Naive B cell (primary cell): Measurements from ENCODE around the gene MATN1. TPM values are rescaled to one million over a fixed set of nuclear protein-coding genes. Genes with fewer than 3 reads are reported as not detected.

ENCODE experiments used
- ATAC-seq, 2 donors: fragments of 150-1000 bp; cut with Tn5 transposase; 2 replicates each; pipeline ENCODE4 v1.10.0; 2021; ENCODE audit warnings: low read depth in 2 of 2, mild to moderate bottlenecking in 2 of 2, moderate library complexity in 2 of 2
- DNase-seq: peaks from one replicate; pipeline ENCODE4 v3.0.0; 2022
- H3K27ac Mint-ChIP-seq, 6 donors: one replicate each; pipeline ENCODE4 v1.8.0; 2020 to 2022; ENCODE audit warnings: mild to moderate bottlenecking in 6 of 6, mixed read lengths in 6 of 6, moderate library complexity in 5 of 6, inconsistent platforms in 2 of 6
- H3K27me3 Mint-ChIP-seq, 3 donors: one replicate each; pipeline ENCODE4 v1.8.0; 2021 to 2022; ENCODE audit warnings: mixed read lengths in 3 of 3, mild to moderate bottlenecking in 1 of 3
- H3K36me3 Mint-ChIP-seq, 2 donors: one replicate each; pipeline ENCODE4 v1.8.0; 2020 to 2022; ENCODE audit warnings: mixed read lengths in 2 of 2, inconsistent platforms in 1 of 2, mild to moderate bottlenecking in 1 of 2
- H3K4me1 Mint-ChIP-seq, 3 donors: one replicate each; pipeline ENCODE4 v1.8.0; 2020 to 2022; ENCODE audit warnings: mixed read lengths in 3 of 3, inconsistent platforms in 1 of 3, mild to moderate bottlenecking in 1 of 3, moderate library complexity in 1 of 3
- H3K4me3 Mint-ChIP-seq, 8 donors: one replicate each; pipeline ENCODE4 v1.8.0; 2020 to 2022; ENCODE audit warnings: mild to moderate bottlenecking in 8 of 8, mixed read lengths in 8 of 8, moderate library complexity in 8 of 8, inconsistent platforms in 2 of 8
- H3K9me3 Mint-ChIP-seq, 7 donors: one replicate each; pipeline ENCODE4 v1.8.0; 2020 to 2022; ENCODE audit warnings: mixed read lengths in 7 of 7, mild to moderate bottlenecking in 5 of 7, inconsistent platforms in 2 of 7, moderate library complexity in 1 of 7
- polyA plus RNA-seq, 6 donors: library from polyadenylated mRNA; unstranded; fragments of 300-500 nt; fragmentation: Illumina TruSeq; gene quantifications; one replicate each; pipeline ENCODE4 v1.2.3, GENCODE V29; 2021; ENCODE audit warnings: low read depth in 6 of 6

MATN1 gene
- polyA plus RNA-seq, 6 donors from 2014 or later, result 0.21 to 3.1 (median 0.39) TPM

GRCh38 chr1:30762152-30762929 is 39.0 kb upstream of the MATN1 start:
- peaks cover 0 to 4% of the 10 kb centered on the region in 2 donors for H3K36me3 Mint-ChIP-seq
- H3K27me3 Mint-ChIP-seq, result no peaks in the 10 kb centered on the region
- ATAC-seq (peak; percentile 71 to 73), DNase-seq (peak; percentile 70)
- H3K9me3 Mint-ChIP-seq, result no peaks in the 10 kb centered on the region
- peak overlapping the region; percentile 72 to 91 (median 86) for H3K4me3 Mint-ChIP-seq
- H3K27ac Mint-ChIP-seq, result peak overlapping the region; percentile 88 to 98 (median 96)
- H3K4me1 Mint-ChIP-seq, result peaks cover 60 to 86% (median 84%) of the 10 kb centered on the region in 3 donors

GRCh38 chr1:30761381-30762151 is 38.2 kb upstream of the MATN1 start:
- ATAC-seq (peak in 1 of 2 donors; percentile 7), DNase-seq (no peak)
- H3K27me3 Mint-ChIP-seq, result no peaks in the 10 kb centered on the region
- peak overlapping the region; percentile 69 to 100 (median 88) for H3K4me3 Mint-ChIP-seq
- H3K27ac Mint-ChIP-seq, result peak overlapping the region; percentile 94 to 98 (median 97)
- peaks cover 61 to 92% (median 87%) of the 10 kb centered on the region in 3 donors for H3K4me1 Mint-ChIP-seq
- no peaks in the 10 kb centered on the region for H3K9me3 Mint-ChIP-seq
- H3K36me3 Mint-ChIP-seq, result peaks cover 3 to 12% of the 10 kb centered on the region in 2 donors

DNA sequence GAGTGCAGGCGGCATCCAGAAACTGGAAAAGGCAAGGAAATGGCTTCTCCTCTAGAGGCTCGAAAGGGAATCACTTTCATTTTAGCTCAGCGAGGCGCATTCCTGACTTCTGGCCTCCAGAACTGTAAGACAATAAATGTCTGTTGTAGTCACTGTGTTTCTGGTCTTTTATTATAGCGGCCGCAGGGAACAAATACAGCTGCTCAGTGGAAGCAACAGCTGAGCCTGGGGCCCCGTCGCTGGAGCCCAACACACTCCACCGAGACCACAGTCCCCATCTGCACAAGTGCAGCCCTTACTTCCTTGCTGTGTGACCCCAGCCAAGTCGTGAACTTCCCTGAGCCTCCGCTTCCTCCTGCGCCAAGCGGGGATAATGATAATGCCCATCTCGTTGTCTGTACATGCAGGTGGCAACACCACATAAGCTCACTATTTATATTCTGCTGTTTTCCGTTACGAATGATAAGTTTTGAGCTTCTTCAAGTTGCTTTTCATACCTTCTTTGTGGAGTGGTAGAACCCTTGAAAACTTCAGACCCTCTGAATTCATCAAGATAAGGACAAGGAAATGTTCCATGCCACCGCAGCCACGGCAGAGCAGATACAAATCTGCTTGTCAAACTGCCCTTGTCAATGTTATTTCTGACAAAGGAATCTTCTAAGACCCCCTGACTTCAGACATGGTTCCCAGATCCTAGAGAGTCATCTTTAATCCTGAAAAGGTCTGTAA is 37.4 kb upstream of the MATN1 start:
- no peak for DNase-seq
- Mint-ChIP-seq H3K27ac (peak overlapping the region; percentile 94 to 98 (median 97)), H3K27me3 (no peaks in the 10 kb centered on the region), H3K4me1 (peaks cover 58 to 93% (median 83%) of the 10 kb centered on the region in 3 donors), H3K4me3 (peak overlapping the region; percentile 76 to 100 (median 89)), H3K9me3 (no peaks in the 10 kb centered on the region), H3K36me3 (peaks cover 7 to 18% of the 10 kb centered on the region in 2 donors)
- peak; percentile 3 for ATAC-seq

- DNase-seq (no peak), ATAC-seq (no peak)
- Mint-ChIP-seq H3K27me3 (no peaks in the 10 kb centered on the region), H3K9me3 (no peaks in the 10 kb centered on the region), H3K36me3 (peaks cover 15 to 27% of the 10 kb centered on the region in 2 donors), H3K4me3 (peak overlapping the region; percentile 76 to 100 (median 89)), H3K4me1 (peaks cover 68 to 95% (median 84%) of the 10 kb centered on the region in 3 donors), H3K27ac (peak overlapping the region; percentile 70 to 98 (median 97))
Measured at GRCh38 chr1:30759718-30760281, 36.4 kb upstream of the MATN1 start.

DNA sequence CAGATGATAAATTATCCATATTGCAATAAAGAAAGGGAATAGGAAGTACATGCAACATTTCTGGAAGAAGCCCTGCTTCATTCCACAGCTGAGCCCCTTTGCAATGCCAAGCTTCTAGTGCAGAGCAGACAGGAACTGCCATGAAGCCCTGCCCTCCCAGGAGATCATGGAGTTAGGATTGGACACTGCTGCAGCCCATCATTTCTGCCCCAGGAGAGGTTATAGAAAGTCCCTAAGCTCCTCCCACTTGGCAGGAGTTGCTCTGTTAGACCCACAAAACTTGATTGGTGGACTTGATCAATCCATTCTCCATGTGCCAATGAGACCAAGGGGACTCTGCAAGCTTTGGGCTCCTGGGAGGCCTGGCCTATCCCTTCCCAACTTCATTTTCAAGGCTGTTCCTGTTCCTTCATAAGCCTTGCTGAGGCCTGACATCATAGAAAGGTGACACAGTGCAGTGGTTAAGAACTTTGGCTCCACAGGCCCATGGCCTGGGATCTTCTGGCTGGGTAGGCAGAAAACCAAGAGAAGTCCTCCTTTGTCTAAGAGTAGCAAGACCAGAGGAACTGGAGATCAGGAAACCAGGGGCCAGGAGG is 35.5 kb upstream of the MATN1 start:
- Mint-ChIP-seq H3K4me1 (peaks cover 70 to 97% (median 85%) of the 10 kb centered on the region in 3 donors), H3K27me3 (no peaks in the 10 kb centered on the region), H3K36me3 (peaks cover 16 to 28% of the 10 kb centered on the region in 2 donors), H3K9me3 (no peaks in the 10 kb centered on the region), H3K27ac (peak overlapping the region; percentile 14 to 100 (median 85)), H3K4me3 (peak overlapping the region; percentile 29 to 100 (median 96))
- no peak for DNase-seq
- no peak for ATAC-seq

- peak overlapping the region; percentile 90 to 100 (median 99) for H3K4me3 Mint-ChIP-seq
- ATAC-seq (no peak), DNase-seq (no peak)
- peaks cover 23 to 34% of the 10 kb centered on the region in 2 donors for H3K36me3 Mint-ChIP-seq
- no peaks in the 10 kb centered on the region for H3K9me3 Mint-ChIP-seq
- H3K27me3 Mint-ChIP-seq, result no peaks in the 10 kb centered on the region
- peak overlapping the region; percentile 96 to 100 (median 100) for H3K27ac Mint-ChIP-seq
- peaks cover 72 to 97% (median 85%) of the 10 kb centered on the region in 3 donors for H3K4me1 Mint-ChIP-seq
Measured at GRCh38 chr1:30758121-30758688, 34.8 kb upstream of the MATN1 start.

DNA sequence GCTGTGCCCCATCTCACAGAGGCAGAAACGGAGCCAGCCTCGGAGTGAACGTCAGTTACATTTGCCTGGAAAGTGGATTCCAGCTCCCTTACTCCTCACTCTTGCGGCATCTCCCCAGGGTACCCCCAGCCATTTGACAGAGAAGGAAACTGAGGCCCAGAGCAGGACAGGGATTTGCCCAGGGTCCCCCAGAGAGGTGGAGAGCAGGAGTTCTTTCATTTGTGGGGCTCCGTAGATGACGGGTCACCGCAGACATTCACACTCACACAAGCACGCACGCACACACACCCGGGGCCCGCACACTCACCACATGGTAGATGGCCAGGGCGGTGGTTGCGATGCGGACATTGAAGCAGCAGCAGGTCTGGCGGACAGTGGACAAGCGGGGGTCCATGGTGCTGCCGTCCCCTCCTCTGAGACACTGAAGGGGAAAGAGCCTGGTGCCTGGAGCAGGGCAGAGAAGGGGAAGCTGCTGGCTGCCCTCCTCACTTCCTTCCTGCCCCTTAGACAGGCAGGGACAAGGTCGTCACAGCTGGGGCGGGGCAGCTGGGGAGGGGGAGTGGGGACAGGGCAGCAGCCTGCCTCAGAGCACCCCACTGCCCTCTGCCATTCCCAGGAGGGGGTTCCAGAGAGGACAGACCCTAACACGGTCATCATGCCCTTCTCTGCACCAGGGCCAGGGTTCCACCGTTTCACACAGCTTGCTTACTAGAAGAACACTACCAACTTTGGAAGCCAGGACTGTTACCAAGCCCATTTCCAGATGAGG is 34.2 kb upstream of the MATN1 start, which contains the start of gene LAPTM5:
LAPTM5 (minus strand) TSS at position 423 of the 769 bp plus-strand sequence; CDS start at position 394, 29 bp downstream.
- H3K27ac Mint-ChIP-seq, result peak within 1 kb of the TSS; percentile 96 to 100 (median 100)
- H3K4me1 Mint-ChIP-seq, result peaks cover 67 to 93% (median 84%) of the 10 kb centered on the region in 3 donors
- peak within 1 kb of the TSS; percentile 90 to 100 (median 99) for H3K4me3 Mint-ChIP-seq
- peaks cover 23 to 37% of the 10 kb centered on the region in 2 donors for H3K36me3 Mint-ChIP-seq
- DNase-seq, result peak; percentile 83
- no peaks in the 10 kb centered on the region for H3K9me3 Mint-ChIP-seq
- peak; percentile 24 to 34 for ATAC-seq
- no peaks in the 10 kb centered on the region for H3K27me3 Mint-ChIP-seq

DNA sequence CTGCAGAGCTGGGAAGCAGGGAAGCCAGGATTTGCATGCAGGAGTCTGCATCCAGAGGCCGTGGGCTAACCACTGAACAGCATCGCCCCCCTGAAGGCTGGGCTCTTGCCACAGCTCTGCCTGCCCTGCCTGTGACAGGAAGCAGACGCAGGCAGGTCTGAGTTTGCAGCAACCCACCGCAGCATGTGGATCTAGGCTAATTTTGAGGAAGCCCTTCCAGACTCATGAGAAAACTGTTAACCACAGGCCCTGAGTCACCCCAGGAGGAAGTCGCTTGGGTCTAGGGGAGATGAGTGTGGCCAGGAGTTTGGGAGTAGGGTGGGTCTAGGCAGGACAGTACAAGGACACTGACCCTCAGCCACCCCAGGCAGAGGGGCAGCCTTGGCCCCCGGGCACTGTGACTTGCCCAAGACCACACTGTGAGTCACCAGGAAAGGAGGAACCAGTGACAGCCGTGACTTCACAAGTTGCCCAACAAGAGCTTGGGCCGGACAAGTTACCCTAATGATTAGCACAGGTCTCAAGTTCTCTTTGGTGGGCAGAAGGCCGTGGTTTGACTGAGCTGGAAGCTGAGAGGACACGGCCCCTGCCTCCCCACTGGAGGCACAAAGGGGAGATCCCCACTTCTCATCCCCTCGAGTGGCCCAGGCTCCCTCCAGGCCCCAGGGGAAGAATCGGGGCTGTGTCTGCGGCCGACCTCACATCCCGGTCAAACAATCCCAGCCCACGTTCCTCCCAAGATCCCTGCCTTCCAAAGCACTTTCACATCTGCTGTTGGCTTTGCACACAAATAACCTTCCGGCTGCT is 33.4 kb upstream of the MATN1 start:
- H3K4me3 Mint-ChIP-seq, result peak overlapping the region; percentile 90 to 100 (median 99)
- H3K36me3 Mint-ChIP-seq, result peaks cover 23 to 42% of the 10 kb centered on the region in 2 donors
- no peaks in the 10 kb centered on the region for H3K27me3 Mint-ChIP-seq
- DNase-seq (peak; percentile 83), ATAC-seq (peak; percentile 22 to 30)
- no peaks in the 10 kb centered on the region for H3K9me3 Mint-ChIP-seq
- peaks cover 68 to 93% (median 84%) of the 10 kb centered on the region in 3 donors for H3K4me1 Mint-ChIP-seq
- peak overlapping the region; percentile 96 to 100 (median 100) for H3K27ac Mint-ChIP-seq

- Mint-ChIP-seq H3K9me3 (no peaks in the 10 kb centered on the region), H3K27ac (peak overlapping the region; percentile 96 to 100 (median 100)), H3K36me3 (peaks cover 23 to 42% of the 10 kb centered on the region in 2 donors), H3K4me1 (peaks cover 68 to 93% (median 84%) of the 10 kb centered on the region in 3 donors), H3K4me3 (peak overlapping the region; percentile 90 to 100 (median 99)), H3K27me3 (no peaks in the 10 kb centered on the region)
- ATAC-seq, result no peak
- no peak for DNase-seq
Measured at GRCh38 chr1:30756206-30756544, 32.8 kb upstream of the MATN1 start.

DNA sequence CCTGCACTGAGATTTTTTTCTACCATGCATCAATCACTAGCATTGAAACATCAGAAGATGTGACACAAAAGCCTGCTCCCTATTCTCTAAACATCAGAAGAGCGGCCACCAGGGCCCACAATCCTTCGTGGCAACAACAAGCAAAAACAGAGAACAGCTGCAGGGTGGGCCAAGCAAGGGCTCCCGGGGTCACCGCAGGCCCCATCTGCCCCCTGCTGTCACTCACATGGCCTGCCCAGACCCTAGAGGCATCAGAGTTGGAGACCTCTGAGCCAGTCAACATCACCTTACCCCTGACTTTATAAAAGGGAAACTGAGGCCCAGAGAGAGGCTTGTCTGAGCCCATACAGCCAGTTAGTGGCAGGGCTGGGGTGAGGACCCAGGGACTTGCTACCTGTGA is 32.4 kb upstream of the MATN1 start:
- peaks cover 23 to 42% of the 10 kb centered on the region in 2 donors for H3K36me3 Mint-ChIP-seq
- ATAC-seq (no peak), DNase-seq (peak; percentile 37)
- peak overlapping the region; percentile 96 to 100 (median 100) for H3K27ac Mint-ChIP-seq
- H3K4me1 Mint-ChIP-seq, result peaks cover 66 to 93% (median 84%) of the 10 kb centered on the region in 3 donors
- H3K27me3 Mint-ChIP-seq, result no peaks in the 10 kb centered on the region
- H3K4me3 Mint-ChIP-seq, result peak overlapping the region; percentile 90 to 100 (median 99)
- H3K9me3 Mint-ChIP-seq, result no peaks in the 10 kb centered on the region

DNA sequence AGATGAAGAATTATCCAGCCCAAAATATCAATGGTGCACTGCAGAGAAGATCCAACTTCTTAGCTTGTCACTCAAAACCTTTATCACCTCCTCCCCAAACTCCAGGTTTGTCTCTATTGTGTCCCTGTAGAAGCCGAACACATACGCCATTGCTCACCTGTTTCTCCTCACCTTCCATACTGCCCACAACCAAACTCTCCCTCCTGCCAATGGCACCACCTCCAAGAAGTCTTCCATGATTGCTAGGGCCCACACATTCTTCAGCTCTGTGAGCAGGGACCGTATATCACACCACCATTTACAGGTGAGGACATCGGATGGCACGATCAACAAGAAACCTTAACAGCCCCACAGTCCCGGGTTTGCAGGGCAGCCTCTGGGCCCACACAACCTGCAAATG is 31.9 kb upstream of the MATN1 start:
- no peaks in the 10 kb centered on the region for H3K27me3 Mint-ChIP-seq
- peak overlapping the region; percentile 96 to 100 (median 100) for H3K27ac Mint-ChIP-seq
- no peak for DNase-seq
- peaks cover 67 to 93% (median 84%) of the 10 kb centered on the region in 3 donors for H3K4me1 Mint-ChIP-seq
- no peak for ATAC-seq
- H3K9me3 Mint-ChIP-seq, result no peaks in the 10 kb centered on the region
- H3K36me3 Mint-ChIP-seq, result peaks cover 27 to 42% of the 10 kb centered on the region in 2 donors
- peak overlapping the region; percentile 90 to 100 (median 99) for H3K4me3 Mint-ChIP-seq
